Activated effector memory CD4-positive, alpha-beta T cell treated with Interleukin-2 at 50 U/mL for 16 hours (primary cell): ENCODE measurements around the gene EXO1.
"Not testable (repeated sequence)": the region's sequence is repeated elsewhere in the genome, so short reads cannot be mapped to it uniquely, and the experiment has no call there.

Source experiments
- DNase-seq: peaks from one replicate; pipeline ENCODE4 v3.0.0-alpha.2; 2020

Gene EXO1

GRCh38 chr1:241837901-241838300, 10.1 kb upstream of the EXO1 start:
- DNase-seq, result no peak

DNA sequence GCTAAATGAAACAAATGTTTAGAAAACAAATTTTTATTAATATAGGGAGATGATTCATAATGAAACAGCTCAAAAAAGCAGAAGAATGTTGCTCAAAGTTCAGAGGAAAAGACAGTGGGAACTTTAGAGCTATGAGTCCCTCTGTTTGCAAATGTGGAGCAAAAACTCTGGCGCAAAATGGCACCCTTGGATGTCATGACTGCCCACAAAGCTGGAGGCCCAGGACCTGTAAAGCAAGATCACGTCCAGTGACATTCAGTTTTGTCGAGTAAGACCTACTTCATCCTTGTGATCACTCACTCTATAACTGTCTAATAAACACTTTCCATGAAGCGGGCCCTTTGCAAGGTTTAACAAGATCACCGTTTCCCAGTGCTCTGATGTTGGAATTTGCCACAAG, 9.1 kb upstream of the EXO1 start:
- no peak for DNase-seq

DNA sequence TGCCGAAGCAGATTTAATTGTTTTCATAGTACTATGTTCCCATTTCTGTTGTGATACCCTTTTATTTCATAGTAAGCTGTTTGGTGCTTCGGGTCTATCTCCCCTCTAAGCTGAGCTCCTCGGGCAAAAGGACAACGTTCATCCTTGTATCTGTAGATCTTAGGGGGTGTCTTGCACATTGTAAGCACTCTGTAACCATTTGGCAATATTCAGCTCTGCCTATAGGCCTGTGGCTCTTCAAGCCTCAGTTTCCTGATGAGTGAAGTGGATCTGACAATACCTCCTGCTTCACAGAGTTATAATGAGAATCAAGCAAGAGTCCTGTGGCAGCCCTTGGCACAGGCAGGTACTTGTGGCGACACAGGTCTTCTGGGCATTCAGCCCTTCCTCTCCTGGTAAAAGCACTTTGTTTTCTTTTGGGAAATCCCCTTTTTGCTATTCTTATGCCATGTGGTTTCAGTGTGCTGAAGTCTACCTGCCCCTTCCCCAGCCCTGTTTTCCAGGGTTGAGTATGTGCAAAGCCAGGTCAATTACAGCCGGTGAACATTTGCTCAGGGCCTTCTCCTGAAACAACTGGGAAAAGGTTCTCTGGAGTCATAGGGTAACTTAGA, 8.5 kb upstream of the EXO1 start:
- DNase-seq, result no peak

DNA sequence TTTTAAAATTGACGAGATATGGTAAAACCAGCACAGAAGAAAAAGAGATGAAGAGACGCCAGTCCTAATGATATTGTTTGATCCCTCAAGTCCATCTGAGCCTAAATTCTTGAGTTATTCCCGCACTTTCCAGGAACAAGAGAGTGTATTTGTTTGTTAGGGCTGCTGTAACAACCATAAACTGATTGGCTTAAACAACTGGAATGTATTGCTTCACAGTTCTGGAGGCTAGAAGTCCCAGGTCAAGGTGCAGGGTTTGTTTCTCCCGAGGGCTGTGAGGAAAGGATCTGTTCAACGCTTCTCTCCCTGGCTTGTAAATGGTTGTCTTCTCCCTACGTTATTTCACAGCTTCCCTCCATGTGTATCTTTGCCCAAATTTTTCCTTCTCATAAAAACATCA, 7.8 kb upstream of the EXO1 start:
- no peak for DNase-seq

GRCh38 chr1:241841691-241842090, 6.3 kb upstream of the EXO1 start:
- DNase-seq, result no peak

GRCh38 chr1:241842565-241842964, 5.4 kb upstream of the EXO1 start:
- DNase-seq, result no peak

- DNase-seq, result no peak
Measured at GRCh38 chr1:241844593-241844992, 3.4 kb upstream of the EXO1 start.

- no peak for DNase-seq
Measured at GRCh38 chr1:241846375-241846774, 1.6 kb upstream of the EXO1 start.

DNA sequence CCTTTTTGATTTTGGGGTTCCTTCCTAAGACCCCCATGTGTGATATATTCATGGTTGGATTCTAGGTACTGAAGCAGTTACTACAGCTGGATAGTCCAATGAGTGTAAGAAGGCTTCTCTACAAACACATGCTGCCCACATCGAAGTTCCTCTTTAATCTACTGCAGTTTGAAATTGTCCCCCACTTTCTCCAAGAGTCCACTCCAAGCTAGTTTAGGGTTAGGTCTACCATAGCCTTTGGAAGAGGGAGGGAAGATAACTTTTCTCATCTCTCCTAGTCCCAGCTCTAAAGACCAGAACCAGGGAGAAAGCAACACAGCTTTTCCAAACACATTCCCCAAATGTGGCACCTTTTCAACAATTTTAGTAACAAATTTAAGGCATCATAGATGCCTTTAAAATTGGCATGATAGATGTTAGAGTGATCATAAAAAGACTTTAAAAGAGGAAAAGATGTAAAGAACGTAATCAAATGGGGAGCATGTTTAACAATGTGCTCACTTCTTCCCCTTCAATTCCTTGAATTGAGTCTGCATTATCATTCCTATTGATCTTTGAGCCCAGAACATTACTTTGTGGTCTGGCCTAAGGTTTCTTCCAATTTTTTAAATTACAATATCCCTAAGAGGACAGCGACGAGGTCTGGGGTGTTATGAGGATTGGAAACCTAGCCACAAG, 1.0 kb upstream of the EXO1 start:
- DNase-seq, result no peak

- no peak for DNase-seq
Measured at GRCh38 chr1:241847540-241847795, 536 bp upstream of the EXO1 start.

- DNase-seq, result no peak
Measured at GRCh38 chr1:241848686-241849344, 811 bp downstream of the EXO1 start.

DNA sequence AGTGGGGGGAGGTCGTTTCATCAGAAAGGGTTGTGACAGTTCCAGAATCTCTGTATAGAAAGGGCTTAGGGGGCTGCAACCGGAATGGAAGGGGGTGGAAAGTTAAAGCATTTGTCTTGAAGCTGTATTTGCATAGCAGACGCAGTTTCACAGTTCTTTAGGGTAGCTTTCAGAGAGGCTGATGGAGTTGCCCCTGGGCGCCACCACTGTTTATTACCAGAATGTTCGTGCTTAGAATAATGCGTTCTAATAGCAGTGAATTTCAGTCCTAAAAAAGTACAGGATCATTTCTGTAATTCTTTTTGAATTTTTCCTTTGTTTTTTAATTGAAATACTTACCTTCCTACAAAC, 1.3 kb downstream of the EXO1 start:
- DNase-seq, result no peak

GRCh38 chr1:241855545-241856140, 7.6 kb downstream of the EXO1 start:
- not testable (repeated sequence) for DNase-seq

DNA sequence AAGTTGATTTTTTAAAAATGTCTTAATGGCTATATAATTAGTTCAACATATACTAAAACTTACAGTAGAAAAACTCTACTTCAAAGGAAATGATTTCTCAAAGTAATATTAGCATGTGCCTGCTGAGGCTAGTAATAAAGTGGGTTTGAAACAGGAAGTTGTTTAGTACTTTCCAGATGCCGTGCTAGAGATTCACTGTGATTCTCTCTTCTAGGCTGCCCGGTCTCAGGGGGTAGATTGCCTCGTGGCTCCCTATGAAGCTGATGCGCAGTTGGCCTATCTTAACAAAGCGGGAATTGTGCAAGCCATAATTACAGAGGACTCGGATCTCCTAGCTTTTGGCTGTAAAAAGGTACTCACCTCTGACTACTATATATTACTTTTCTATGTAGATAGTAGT, 9.1 kb downstream of the EXO1 start:
- DNase-seq, result no peak

DNA sequence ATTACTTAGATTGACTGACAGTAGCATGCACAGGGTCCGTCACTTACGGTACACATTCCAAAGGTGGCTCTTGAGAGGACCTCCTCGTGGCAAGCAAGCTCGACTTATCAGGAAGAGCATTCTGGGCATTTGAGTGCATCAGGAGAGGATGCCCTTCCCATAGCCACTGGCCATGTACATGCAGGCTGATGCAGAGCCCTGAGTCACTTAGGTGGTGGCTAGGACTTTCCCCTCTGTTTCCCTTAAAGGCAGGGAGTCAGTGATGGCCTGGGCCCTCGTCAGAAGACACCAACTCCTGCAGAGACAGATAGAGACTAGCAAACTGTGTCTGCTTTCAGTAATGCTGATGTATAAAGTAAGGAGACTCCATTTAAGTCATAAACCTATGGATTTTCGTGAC, 12.9 kb downstream of the EXO1 start:
- DNase-seq, result no peak

DNA sequence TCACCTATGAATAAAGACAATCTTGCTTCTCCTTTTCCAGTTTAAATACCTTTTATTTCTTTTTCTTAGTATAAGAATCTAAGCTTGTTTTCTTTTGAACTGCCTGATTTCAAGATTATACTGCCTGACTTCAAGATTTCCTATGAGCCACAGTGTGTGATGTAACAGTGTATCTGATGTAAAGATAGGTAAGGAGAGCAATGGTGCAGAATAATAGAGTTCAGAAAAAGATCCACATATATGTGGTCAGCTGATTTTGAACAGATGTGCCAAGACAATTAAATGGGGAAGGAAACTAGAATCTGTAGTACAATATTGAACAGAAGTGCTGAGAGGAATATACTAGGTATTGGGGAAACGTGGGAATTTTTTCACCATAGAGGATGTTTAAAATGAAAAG, 21.0 kb downstream of the EXO1 start:
- DNase-seq, result no peak

DNA sequence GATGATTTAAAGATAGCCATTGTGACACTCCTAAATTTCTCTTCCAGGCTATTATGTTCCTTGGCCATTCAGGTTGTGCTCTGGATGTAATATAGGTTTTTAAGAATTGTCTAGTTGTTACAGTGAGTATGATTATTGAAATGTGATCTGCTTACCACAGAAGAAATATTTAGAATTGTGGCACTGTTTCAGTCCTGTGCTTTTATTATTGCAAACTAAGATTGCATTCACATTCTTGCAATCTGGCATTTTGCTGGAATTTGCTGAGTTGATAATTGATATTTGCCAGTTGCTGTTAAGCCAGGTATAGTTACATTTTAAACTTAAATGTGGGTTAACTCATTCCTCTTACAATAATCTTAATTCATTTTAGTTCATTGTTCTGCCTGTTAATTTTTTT, 22.3 kb downstream of the EXO1 start:
- no peak for DNase-seq

GRCh38 chr1:241870746-241871430, 22.9 kb downstream of the EXO1 start:
- DNase-seq, result no peak

- DNase-seq, result no peak
Measured at GRCh38 chr1:241881440-241881839, 33.4 kb downstream of the EXO1 start.

DNA sequence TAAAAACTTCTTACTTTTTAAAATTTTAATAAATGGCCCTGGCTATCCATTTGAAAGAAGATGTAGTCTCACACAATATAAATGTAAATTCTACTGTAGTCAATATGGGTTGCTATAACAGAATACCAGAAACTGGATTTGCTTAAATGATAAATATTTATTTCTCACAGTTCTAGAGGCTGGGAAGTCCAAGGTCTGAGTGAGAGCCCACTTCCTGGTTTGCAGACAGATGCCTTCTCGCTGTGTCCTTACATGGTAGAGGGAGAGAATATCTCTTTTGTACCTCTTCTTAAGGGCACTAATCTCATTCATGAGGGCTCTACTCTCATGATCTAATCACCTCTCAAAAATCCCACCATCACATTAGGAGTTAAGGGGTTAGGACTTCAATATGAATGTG, 35.2 kb downstream of the EXO1 start:
- no peak for DNase-seq

DNA sequence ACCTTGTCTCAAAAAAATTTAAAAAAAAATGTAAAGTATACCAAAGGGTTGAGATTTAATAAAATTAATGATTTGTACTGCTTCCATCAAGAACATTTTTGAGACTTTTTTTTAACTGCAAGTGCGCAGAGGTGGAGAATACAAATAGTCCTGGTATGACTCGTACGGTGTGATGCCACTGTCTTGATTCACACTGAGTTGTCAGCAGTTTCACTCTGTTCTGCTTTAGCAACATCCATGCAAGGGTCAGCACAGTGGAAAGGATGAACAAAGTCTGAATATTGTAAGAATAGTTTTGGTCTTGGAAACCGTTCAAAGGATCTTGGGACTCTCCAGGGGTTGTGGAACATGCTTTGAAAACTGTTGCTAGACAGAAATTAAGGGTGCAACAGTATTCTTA, 40.2 kb downstream of the EXO1 start:
- no peak for DNase-seq

GRCh38 chr1:241891296-241891695, 43.3 kb downstream of the EXO1 start:
- no peak for DNase-seq

- DNase-seq, result no peak
Measured at GRCh38 chr1:241894016-241894415, 46.0 kb downstream of the EXO1 start.

- no peak for DNase-seq
Measured at GRCh38 chr1:241895013-241895412, 47.0 kb downstream of the EXO1 start.
